HG03064 (cell line): ENCODE data around the gene ITGA1.
"Not testable (repeated sequence)": the region's sequence is repeated elsewhere in the genome, so short reads cannot be mapped to it uniquely, and the experiment has no call there.

Experiments
- ATAC-seq: cut with Tn5 transposase; IDR thresholded peaks from one replicate; pipeline ENCODE4 v1.9.1; 2021; ENCODE audit warnings: low read depth; ENCODE audit not compliant: unreplicated experiment

The ITGA1 gene

DNA sequence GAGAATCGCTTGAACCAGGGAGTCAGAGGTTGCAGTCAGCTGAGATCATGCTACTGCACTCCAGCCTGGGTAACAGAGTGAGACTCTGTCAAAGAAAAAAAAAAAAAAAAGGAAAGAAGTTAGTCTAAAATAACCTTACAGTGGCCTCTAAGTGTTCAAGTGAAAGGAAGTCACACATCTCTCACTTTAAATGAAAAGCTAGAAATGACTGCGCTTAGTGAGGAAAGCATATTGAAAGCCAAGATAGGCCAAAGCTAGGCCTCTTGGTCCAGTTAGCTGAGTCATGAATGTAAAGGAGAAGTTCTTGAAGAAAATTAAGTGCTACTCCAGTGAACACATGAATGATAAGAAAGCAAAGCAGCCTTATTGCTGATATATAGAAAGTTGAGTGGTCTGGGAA is 38.1 kb downstream of the ITGA1 start:
- peak; percentile 90 for ATAC-seq

DNA sequence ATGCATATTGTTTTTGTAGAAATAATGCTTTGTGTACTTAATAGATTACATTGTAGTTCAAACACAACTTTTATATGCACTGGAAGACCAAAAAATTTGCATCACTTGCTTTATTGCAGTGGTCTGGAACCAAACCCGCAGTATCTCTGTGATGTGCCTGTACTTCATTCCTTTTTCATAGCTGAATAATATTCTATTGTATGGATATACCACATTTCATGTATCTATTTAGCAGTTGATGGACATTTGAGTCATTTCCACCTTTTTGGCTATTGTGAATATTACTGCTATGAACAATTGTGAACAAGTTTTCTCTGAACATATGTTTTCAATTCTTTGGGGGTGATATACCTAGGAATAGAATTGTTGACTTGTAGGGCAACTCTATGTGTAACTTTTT is 40.1 kb downstream of the ITGA1 start:
- no peak for ATAC-seq

DNA sequence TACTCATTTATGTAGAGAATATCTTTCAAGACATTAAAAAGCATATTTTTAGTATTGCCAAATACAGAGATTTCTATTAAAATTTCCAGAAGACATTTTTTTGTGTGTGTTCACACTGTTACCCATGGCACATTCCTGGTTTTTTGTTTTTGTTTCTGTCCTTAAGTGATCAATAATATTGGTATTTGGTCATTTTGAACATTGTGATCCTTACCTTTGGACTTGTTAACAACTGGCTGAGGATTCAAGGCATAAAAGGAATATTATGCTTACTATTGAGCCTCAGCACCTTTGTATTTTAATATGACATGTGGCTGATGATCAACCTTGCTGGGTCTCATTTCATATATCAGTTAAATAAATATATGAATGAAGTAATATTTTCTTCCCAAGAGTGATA is 41.9 kb downstream of the ITGA1 start:
- ATAC-seq: no peak

DNA sequence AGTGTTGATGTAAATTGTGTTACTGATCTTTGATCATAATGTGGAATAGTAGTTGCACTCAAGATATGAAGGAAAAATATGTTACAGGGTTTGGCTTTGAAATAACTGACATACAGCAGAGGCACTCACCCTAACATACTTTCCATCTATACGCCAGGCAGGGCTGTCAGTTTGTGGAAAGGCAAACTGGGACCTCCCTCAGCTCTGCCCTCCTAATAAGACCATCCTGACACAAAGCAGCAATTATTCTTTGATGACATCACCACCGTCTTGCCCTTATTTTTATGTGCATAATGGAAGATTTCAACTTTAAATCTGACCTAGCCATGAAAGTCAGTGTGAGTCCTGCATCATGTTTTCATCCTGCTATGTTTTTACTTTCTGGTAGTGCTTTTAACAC is 42.9 kb downstream of the ITGA1 start:
- no peak for ATAC-seq

DNA sequence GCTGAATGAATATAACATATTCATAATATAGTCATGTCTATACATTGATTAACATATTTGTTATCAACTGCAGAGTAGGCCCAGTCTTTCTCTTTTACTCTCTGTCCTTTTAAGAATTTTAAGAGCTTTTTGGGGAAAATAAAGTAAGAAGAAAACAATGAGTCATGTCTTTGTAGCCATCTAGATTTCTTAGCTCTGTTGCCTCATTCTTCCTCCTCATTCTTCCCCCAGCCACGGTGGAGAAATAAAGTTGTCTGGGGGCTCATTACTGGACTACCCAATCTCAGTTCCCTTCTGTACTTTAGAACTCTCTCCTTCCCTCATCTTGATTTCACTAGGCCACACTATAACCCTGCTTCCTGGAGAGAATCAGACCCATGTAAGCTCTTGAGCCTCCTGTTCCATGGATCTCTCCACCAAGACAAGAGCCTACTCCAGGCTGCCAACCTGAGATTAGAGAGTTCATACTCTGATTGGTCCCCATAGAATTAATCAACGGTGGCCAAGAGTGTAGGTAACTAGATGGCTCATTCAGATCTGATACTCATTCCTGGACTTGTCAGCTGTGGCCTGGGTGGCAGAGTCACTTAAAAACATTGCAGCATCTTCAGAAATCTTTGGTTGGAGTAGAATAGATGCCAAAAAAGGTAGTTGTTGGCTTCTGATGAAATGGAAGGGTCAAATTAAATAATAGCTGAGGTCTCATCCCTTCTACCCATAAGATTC is 44.2 kb downstream of the ITGA1 start:
- ATAC-seq: no peak

DNA sequence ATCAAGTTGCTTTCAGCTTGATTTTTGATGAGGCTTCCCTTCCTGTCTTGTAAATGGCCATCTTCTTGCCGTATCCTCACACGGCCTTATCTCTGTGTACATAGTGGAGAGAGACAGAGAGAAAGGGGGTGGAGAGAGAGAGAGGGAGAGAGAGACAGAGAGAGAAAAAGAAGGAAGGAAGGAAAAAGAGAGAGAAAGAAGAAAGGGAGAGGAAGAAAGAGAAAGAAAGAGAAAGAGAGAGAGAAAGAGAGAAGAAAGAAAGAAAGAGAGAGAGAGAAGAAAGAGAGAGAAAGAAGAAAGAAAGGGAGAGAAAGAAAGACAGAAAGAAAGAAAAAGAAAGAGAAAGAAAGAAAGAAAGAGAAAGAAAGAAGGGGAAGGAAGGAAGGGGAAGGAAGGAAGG is 46.6 kb downstream of the ITGA1 start:
- no peak for ATAC-seq

DNA sequence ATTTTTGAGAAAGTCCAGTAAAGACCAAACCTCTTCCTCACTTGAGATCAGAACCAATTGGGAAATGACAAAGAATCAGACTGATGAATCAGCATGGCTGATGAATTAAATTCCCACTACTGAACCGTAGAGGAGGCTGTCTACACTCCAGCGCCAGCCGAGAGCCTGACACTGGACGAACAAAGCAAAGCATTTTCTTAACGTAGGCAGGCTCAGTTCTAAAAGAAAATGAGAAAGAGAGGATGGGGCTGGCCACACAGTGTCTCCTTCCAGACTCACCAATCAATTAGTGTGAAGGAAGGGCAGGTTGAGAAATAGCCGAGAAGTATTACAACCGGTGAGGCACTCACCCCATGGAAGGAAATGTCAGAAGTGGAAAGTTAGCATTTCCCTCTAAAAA is 49.4 kb downstream of the ITGA1 start:
- ATAC-seq: no peak

DNA sequence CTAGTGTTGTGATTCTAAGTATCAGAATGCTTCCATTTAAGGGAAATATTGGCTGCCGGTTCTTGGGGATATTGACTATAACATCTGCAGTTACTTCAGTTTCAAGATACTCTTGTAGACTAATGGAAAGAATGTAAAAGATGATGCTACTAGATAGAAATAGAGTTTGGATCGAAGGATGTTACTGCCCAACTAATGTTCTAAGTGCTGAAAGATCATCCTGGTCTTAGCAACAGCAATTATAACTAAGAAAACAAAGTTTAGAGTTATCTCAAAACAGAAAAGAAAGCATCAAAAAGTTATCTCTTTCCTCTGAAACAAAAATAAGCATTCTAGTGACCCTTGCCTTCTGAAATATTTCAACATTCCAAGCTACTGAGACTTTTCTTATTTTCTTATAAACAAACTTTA is 49.9 kb downstream of the ITGA1 start:
- no peak for ATAC-seq

DNA sequence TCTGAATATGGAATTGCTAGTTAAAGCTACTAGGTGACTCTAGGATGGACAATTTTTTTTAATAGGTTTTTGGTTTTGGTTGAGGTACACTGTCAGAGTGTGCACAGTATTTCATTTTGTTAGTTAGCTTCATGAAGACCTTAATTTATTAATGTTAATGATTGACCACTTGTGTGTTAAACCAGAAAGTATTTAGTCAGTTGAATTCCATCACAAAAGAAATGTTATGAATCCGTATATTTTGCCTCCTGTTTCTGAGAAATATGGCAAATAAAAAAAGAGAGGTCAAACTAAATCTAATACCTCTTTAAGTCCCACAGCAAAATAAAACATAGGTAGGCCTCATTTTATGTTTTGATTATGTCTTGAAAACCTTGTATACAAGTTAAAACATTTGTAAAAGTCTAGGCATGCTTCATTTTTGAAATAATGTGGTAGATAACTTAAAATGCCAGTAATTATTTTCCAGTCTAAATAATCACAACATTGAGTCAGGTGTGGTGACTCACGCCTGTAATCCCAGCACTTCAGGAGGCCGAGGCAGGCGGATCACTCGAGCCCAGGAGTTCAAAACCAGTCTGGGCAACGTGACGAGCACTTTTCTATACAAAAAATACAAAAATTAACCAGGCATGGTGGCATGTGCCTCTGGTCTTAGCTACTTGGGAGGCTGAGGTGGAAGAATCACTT is 50.8 kb downstream of the ITGA1 start:
- no peak for ATAC-seq

DNA sequence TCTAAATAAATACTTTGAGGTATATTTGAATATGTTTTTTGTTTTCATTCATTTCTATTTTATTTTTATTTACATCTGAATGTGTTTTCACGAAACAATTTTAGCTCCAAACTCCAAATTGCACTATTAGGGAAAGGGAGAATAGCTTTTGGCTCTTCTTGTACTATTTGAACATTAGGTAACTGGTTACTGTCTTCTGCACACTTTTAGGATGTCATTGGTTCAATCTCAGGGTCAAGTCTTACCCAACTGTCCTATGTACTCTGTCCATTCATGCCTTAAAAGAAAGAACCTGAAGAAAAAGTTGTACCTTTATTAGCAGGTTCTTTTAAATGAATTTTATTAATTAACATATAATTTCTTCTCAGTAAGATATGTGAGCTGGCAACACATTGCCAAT is 51.6 kb downstream of the ITGA1 start:
- no peak for ATAC-seq

DNA sequence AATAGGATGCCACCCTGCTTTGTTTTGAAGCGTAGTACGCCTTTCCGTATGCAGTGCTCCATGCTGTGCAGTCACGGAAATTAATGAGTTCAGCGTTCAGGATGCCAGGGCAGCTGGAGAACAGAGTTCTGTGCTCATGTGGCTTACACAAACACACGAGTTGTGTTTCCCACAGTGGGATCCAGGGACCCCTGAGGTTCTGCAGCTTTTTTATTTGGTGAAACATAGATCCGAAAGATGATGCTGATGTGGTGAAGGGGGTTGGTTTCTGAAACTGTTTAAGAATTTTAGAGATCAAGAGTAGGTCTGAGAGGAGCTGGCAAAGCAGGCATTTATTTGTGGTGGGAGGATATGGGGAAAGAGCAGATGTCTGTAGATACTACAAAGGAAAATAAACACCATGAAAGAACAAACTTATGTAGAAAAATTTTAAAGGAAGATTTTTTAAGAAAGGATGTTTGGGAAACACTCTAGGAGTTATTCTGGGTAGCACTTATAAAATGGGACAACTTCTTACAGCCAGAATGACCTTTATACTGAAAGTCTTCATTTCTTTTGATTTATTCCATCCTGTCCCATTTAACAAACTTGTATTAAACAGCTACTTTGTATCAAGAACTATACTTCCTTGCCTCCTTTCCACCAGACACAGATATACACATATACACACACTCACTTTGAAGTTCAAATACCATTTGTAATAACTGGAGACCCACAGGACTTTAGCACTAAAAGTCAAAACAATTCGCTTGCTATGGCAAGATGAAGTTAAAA is 52.7 kb downstream of the ITGA1 start:
- no peak for ATAC-seq

DNA sequence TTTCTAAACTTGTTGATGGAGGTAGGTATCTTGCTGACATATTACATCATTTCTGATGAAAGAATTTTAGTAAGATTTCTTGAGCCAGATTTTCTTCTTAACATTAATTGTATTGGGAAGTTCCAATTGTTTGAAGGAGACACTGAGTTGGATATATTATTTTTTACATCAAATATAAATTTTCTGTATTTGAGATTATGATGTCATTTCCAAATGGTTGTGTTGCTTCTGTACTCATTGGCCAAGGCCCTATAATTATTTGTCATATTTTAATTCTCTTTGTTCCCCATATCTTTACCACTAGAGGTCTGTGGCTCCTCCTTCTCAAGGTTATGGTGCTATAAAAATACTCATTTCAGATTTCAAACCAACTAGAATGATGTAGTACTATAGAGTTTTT is 53.4 kb downstream of the ITGA1 start:
- ATAC-seq: no peak

DNA sequence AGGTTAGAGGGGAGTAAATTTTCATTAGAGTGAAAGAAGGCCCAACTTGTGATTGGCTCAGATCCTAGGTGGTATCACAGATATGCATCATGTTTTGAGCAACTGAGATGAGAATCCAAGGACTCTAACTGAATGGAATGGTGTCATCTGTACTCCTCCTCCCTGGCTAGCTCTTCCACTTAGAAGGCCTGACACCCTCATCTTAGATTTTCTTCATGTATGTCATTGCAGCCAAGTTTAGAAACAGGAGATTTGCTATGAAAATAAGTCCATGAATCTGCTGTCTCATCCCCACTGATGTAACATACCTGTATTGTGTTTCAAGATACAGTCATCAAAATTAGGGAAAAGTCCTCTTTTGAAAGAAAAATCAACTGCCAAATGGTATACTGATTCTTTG is 54.4 kb downstream of the ITGA1 start:
- no peak for ATAC-seq

DNA sequence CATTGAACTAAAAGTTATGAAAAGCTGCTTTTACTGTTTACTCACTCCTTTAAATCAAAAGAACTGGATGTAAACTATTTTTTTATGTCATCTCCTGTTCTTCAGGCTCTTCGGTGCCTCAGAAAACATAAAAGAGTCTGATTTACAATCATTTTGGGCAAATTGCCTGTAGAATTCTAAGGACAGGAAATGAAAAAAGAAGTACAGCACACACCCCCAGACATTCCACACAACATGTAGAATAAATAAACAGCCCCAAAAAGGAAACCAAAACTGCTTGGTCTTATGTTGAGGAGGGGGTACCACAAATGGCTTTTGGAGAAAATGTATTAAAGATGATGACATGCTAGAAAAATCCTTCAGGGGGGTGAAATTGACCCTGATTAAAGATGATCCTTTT is 57.2 kb downstream of the ITGA1 start:
- no peak for ATAC-seq

DNA sequence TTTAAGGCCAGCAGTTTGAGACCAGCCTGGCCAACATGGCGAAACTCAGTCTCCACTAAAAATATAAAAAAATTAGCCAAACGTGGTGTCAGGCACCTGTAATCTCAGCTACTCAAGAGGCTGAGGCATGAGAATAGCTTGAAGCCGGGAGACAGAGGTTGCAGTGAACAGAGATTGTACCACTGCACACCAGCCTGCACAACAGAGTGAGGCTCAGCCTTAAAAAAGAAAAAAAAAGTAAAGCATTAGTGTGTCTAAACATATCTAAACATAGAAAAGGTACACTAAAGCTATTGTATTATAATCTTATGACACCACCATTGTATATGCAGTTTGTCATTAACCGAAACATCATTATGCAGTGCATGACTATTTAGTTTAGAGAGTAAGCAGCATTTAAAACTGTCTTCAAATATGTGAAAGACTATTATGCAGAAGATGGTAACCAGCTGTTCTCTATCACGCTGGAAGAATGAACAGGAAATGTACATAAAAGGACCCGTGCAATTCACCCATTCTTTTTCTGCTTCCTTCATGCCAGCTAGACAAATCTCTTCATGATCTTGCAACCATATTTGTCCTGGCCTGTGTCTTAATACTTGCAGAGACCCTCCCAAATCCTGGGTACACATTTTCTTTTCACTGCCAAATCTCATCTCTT is 58.6 kb downstream of the ITGA1 start:
- ATAC-seq: no peak

DNA sequence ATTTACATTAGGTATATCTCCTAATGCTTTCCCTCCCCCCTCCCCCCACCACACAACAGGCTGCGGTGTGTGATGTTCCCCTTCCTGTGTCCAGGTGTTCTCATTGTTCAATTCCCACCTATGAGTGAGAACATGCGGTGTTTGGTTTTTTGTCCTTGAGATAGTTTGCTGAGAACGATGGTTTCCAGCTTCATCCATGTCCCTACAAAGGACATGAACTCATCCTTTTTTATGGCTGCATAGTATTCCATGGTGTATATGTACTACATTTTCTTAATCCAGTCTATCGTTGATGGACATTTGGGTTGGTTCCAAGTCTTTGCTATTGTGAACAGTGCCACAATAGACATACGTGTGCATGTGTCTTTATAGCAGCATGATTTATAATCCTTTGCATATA is 61.0 kb downstream of the ITGA1 start:
- ATAC-seq: not testable (repeated sequence)

DNA sequence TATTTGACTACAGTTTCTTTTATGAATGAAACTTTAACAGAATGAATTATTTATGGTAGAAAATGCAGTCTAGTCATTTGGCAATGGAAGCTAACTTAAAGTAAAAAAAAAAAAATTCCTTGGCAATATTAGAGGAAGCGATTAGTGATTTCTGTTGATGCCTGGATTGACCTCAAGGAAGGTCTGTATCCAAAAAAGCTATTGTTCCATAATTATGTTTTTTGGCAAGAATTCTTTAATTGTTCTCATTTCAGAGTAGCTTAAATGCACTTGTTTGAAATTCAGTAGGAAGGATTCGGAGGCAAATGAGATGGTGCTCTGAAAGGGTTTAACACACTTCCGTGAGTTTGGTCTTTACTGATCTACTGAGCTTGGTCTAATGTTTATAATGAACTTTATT is 61.8 kb downstream of the ITGA1 start:
- no peak for ATAC-seq

DNA sequence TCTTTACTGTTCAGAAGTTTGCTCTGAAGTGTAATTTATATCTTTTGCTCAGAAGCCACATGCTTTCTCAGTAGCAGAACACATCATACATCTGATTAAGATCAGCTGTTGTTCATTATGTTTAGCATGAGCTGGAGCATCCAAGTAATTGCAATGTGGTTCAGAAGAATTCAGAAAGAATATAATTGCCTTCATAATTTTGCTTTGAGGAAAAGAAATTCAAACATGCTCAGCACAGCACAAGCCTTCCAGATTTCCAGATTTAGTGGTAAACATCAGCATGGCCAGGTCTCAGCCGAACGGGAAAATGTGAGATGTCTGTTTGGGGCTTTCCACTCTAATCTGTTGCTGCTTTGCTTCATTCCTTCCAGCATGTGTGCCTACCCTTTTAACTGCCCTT is 65.9 kb downstream of the ITGA1 start:
- ATAC-seq: no peak

DNA sequence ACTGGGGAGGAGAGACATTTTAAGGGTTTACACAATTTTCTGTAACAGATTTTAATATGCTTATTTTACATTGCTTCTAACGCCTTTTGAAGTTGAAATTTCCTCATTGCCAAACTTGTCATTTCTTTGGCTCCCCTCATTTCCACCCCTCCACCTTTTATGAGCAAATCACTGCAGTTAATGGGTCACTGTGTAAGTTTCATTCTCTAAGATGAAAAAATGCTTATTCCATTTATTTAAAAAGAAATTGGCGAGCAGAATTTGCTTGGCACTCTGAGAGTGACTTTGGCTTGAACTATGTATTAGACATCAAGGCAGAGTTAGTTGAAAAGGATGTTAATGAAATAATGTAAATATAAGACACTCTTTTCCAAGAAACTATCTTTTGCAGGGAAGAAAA is 66.6 kb downstream of the ITGA1 start:
- no peak for ATAC-seq

DNA sequence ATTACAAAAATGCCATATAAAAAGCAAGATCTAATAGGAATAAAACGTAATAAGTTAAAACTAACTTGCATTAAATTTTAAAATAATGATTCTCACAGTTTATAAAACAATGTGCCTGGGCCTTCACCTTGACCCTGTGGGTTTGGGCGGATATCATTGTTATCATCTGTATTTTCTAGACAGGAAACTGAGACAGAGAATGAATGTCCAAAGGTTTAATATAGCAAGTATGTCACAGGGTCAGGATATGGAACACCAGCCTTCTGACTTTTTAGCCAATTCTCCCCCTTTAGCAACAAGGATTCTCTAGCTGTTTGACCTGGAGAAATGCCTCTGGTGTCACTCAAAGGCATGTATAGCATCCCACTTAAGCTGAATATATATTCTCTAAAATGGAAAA is 67.2 kb downstream of the ITGA1 start:
- no peak for ATAC-seq

DNA sequence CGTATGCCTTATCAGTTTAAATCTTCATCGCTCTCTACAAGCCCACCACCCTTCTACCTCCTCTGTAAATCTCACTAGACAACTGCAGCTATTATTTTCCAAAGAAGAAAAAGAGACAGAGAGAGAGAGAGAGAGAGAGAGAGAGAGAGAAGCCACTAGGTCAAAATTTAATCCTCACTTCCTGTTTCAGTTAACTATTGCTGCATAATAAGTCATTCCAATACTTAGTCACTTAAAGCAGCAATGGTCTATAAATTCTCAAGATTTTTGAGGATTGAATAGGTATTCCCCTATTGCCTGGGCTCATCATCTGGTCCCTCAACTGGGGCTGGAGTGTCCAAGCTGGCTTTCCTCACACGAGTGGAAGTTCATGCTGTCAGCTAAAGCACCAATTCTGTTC is 68.8 kb downstream of the ITGA1 start:
- ATAC-seq: peak; percentile 80
